Measurements from ENCODE around the gene DAPL1.

DAPL1 gene

DNA sequence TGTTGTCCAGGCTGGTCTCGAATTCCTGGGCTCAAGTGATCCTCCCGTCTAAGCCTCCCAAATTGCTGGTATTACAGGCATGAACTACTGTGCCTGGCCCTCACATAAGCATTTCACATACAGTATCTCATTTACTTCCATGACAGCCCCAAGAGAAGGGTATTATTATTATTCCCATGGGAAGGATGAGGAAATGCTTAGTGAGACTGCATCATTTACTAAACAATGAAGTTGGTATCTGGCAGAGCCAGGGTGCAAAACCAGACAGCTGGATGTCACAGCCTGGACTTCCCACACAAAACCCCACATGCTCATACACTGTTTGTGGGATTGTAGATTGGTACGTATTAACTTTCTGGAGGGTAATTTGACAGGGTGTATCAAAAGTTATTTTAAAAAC, 29.9 kb downstream of the DAPL1 start (continued):
- TF ChIP-seq, protein P1, sequence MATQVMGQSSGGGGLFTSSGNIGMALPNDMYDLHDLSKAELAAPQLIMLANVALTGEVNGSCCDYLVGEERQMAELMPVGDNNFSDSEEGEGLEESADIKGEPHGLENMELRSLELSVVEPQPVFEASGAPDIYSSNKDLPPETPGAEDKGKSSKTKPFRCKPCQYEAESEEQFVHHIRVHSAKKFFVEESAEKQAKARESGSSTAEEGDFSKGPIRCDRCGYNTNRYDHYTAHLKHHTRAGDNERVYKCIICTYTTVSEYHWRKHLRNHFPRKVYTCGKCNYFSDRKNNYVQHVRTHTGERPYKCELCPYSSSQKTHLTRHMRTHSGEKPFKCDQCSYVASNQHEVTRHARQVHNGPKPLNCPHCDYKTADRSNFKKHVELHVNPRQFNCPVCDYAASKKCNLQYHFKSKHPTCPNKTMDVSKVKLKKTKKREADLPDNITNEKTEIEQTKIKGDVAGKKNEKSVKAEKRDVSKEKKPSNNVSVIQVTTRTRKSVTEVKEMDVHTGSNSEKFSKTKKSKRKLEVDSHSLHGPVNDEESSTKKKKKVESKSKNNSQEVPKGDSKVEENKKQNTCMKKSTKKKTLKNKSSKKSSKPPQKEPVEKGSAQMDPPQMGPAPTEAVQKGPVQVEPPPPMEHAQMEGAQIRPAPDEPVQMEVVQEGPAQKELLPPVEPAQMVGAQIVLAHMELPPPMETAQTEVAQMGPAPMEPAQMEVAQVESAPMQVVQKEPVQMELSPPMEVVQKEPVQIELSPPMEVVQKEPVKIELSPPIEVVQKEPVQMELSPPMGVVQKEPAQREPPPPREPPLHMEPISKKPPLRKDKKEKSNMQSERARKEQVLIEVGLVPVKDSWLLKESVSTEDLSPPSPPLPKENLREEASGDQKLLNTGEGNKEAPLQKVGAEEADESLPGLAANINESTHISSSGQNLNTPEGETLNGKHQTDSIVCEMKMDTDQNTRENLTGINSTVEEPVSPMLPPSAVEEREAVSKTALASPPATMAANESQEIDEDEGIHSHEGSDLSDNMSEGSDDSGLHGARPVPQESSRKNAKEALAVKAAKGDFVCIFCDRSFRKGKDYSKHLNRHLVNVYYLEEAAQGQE (tag by site-specific recombination; IDR thresholded peaks at IDR 0.05): no peak
- TF ChIP-seq ZNF621 (tag by site-specific recombination; IDR thresholded peaks at IDR 0.05): no peak

DNA sequence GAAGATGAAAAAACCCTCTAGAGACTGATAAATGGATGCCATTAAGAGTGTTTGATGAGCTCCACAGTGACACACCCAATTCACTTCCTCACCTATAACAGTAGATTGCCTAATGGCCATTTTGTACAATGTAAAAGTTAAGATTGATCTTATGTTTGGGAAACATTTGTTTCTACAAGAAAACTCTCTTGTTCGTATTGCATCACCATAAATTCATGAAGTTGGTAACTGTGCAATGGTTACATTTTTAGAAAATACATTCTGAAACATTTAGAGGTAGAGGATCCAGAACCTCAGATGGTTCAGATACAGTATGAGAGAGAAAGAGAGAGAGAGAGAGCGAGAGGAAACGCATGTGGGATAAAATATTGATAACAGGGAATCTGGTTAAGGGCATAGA, 31.8 kb downstream of the DAPL1 start:
- no peak overlapping the region for H3K27ac ChIP-seq (ENCODE audit: extremely low read depth, low read depth, low read length)
- no peaks in the 10 kb centered on the region for H3K9me3 ChIP-seq (ENCODE audit: control insufficient read depth, insufficient read depth, low read depth, low read length)
- H3K4me3 ChIP-seq (ENCODE audit: low read depth, low read length): no peak overlapping the region
- TF ChIP-seq HOXD13 (CRISPR knock-in tag; IDR thresholded peaks at IDR 0.05; ENCODE audit: borderline replicate concordance) (no peak), MEIS1 (CRISPR knock-in tag; IDR thresholded peaks at IDR 0.05; ENCODE audit: borderline replicate concordance) (no peak), CTCF (tag by site-specific recombination; IDR thresholded peaks at IDR 0.05) (no peak), PRDM2 (tag by site-specific recombination; IDR thresholded peaks at IDR 0.05; ENCODE audit: borderline replicate concordance) (no peak), ZNF792 (tag by site-specific recombination; IDR thresholded peaks at IDR 0.05) (no peak), MYNN (tag by site-specific recombination; IDR thresholded peaks at IDR 0.05; ENCODE audit: borderline replicate concordance) (no peak), ZNF280C (tag by site-specific recombination; IDR thresholded peaks at IDR 0.05) (no peak), ZNF23 (tag by site-specific recombination; IDR thresholded peaks at IDR 0.05; ENCODE audit: borderline replicate concordance) (no peak), ZNF658 (tag by site-specific recombination; IDR thresholded peaks at IDR 0.05) (no peak), ZNF16 (tag by site-specific recombination; IDR thresholded peaks at IDR 0.05; ENCODE audit: low read depth) (no peak), ZNF558 (tag by site-specific recombination; IDR thresholded peaks at IDR 0.05) (no peak), KLF7 (tag by site-specific recombination; IDR thresholded peaks at IDR 0.05; ENCODE audit: borderline replicate concordance) (no peak), ZNF701 (tag by site-specific recombination; IDR thresholded peaks at IDR 0.05) (no peak), ZBTB48 (tag by site-specific recombination; IDR thresholded peaks at IDR 0.05) (no peak), SALL2 (tag by site-specific recombination; IDR thresholded peaks at IDR 0.05; ENCODE audit: borderline replicate concordance) (no peak), ZNF146 (tag by site-specific recombination; IDR thresholded peaks at IDR 0.05) (no peak)
- TF ChIP-seq, protein P2, sequence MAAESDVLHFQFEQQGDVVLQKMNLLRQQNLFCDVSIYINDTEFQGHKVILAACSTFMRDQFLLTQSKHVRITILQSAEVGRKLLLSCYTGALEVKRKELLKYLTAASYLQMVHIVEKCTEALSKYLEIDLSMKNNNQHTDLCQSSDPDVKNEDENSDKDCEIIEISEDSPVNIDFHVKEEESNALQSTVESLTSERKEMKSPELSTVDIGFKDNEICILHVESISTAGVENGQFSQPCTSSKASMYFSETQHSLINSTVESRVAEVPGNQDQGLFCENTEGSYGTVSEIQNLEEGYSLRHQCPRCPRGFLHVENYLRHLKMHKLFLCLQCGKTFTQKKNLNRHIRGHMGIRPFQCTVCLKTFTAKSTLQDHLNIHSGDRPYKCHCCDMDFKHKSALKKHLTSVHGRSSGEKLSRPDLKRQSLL (tag by site-specific recombination; IDR thresholded peaks at IDR 0.05): no peak
- ChIA-PET CTCF (no interaction called here), POLR2A (no interaction called here)
- no peaks in the 10 kb centered on the region for H3K36me3 ChIP-seq (ENCODE audit: control insufficient read depth in 2 of 2, insufficient read depth in 1 of 2, low read length in 2 of 2)
- no peaks in the 10 kb centered on the region for H3K4me1 ChIP-seq (ENCODE audit: control insufficient read depth, insufficient read depth, low read length)
